Prostate gland (tissue), 2 donors: ENCODE results near the gene PHKA1.
"Not testable (repeated sequence)": the region's sequence is repeated elsewhere in the genome, so short reads cannot be mapped to it uniquely, and the experiment has no call there.

Source experiments
- CTCF ChIP-seq, 4 experiments: fragments of 200-600 bp in 2 of 4; fragments of 450-650 bp in 2 of 4; sonication (generic) in 2 of 4; IDR thresholded peaks; 1 replicate in 3 of 4; 2 replicates in 1 of 4; pipeline ENCODE4 v1.5.1; 2016 to 2019; ENCODE audit warnings: antibody characterized with exemption in 4 of 4, mild to moderate bottlenecking in 2 of 4, moderate library complexity in 2 of 4
- POLR2A ChIP-seq: fragments of 450-650 bp; IDR thresholded peaks from one replicate; pipeline ENCODE4 v1.6.1; 2016; ENCODE audit warnings: antibody characterized with exemption, mild to moderate bottlenecking

- not testable (repeated sequence) for TF ChIP-seq CTCF (IDR thresholded peaks at IDR 0.05); POLR2A
These were observed 154.5 kb downstream of the PHKA1 start for GRCh38 chrX:72559655-72560054.
